Keratinocyte (primary cell): ENCODE data around the gene KRTAP10-4. TPM values are rescaled to one million over a fixed set of nuclear protein-coding genes. Genes with fewer than 3 reads are reported as not detected.

Experiments
- DNase-seq: peaks from one replicate; pipeline ENCODE4 v3.0.0-alpha.2; 2011; ENCODE audit warnings: low read depth, missing footprints, low spot score
- FAIRE-seq: peaks from 2 replicates; lab custom pipeline; 2011; peaks lifted over from hg19 to GRCh38; lab: Jason Lieb, UNC
- H2AFZ ChIP-seq: 2 replicates; pipeline ENCODE4 v1.6.0; 2012; ENCODE audit warnings: low read length, control low read depth, inconsistent platforms; ENCODE audit not compliant: control insufficient read depth
- H3K27ac ChIP-seq: 2 replicates; pipeline ENCODE4 v1.5.1; 2011; ENCODE audit warnings: low read length; ENCODE audit not compliant: control insufficient read depth, insufficient read depth
- H3K27me3 ChIP-seq: 3 replicates; pipeline ENCODE4 v1.6.0; 2011; ENCODE audit warnings: low read length; ENCODE audit not compliant: control insufficient read depth, insufficient read depth; ENCODE audit errors: extremely low read depth
- H3K36me3 ChIP-seq, 2 experiments: 2 replicates in 1 of 2; 3 replicates in 1 of 2; pipeline ENCODE4 v1.5.1; 2011; ENCODE audit warnings: low read length in 2 of 2, mild to moderate bottlenecking in 1 of 2; ENCODE audit not compliant: control insufficient read depth in 2 of 2, insufficient read depth in 2 of 2; ENCODE audit errors: extremely low read depth in 1 of 2
- H3K4me1 ChIP-seq: 3 replicates; pipeline ENCODE4 v1.5.1; 2011; ENCODE audit warnings: low read length; ENCODE audit not compliant: control insufficient read depth, insufficient read depth; ENCODE audit errors: extremely low read depth
- H3K4me2 ChIP-seq: 3 replicates; pipeline ENCODE4 v1.6.0; 2011; ENCODE audit warnings: low read depth, low read length; ENCODE audit not compliant: control insufficient read depth, insufficient read depth; ENCODE audit errors: extremely low read depth
- H3K4me3 ChIP-seq, 3 experiments: fragments of 200-600 bp in 1 of 3; sonication (generic) in 1 of 3; 2 replicates in 2 of 3; 3 replicates in 1 of 3; pipeline ENCODE4 v1.5.1; 2011 to 2016; ENCODE audit warnings: low read length in 3 of 3, mild to moderate bottlenecking in 3 of 3, control low read depth in 2 of 3, inconsistent platforms in 1 of 3, low read depth in 1 of 3, mixed read lengths in 1 of 3, mixed run types in 1 of 3, moderate library complexity in 1 of 3; ENCODE audit not compliant: control insufficient read depth in 2 of 3, insufficient read depth in 2 of 3; ENCODE audit errors: extremely low read depth in 1 of 3
- H3K79me2 ChIP-seq: 2 replicates; pipeline ENCODE4 v1.6.0; 2012; ENCODE audit warnings: low read length; ENCODE audit not compliant: control insufficient read depth, insufficient read depth
- H3K9ac ChIP-seq: 3 replicates; pipeline ENCODE4 v1.6.0; 2011; ENCODE audit warnings: low read length; ENCODE audit not compliant: control insufficient read depth, insufficient read depth; ENCODE audit errors: extremely low read depth
- H3K9me1 ChIP-seq: 3 replicates; pipeline ENCODE4 v1.6.0; 2011; ENCODE audit warnings: low read length; ENCODE audit not compliant: control insufficient read depth, insufficient read depth; ENCODE audit errors: extremely low read depth
- H3K9me3 ChIP-seq: 2 replicates; pipeline ENCODE4 v1.5.1; 2012; ENCODE audit warnings: low read depth, low read length; ENCODE audit not compliant: control insufficient read depth
- H4K20me1 ChIP-seq: 3 replicates; pipeline ENCODE4 v1.6.0; 2011; ENCODE audit warnings: low read length; ENCODE audit not compliant: control insufficient read depth, insufficient read depth; ENCODE audit errors: extremely low read depth
- CTCF ChIP-seq, 3 experiments: IDR thresholded peaks in 1 of 3; conservative IDR thresholded peaks in 1 of 3; optimal IDR thresholded peaks in 1 of 3; 2 replicates in 2 of 3; 3 replicates in 1 of 3; pipeline versions ENCODE3 to v1.5.1; 2011; ENCODE audit warnings: low read length in 3 of 3, mild to moderate bottlenecking in 3 of 3, moderate library complexity in 2 of 3, control low read depth in 1 of 3, inconsistent platforms in 1 of 3; ENCODE audit not compliant: insufficient read depth in 2 of 3; ENCODE audit errors: extremely low read depth in 1 of 3
- EZH2 ChIP-seq: IDR thresholded peaks from one replicate; pipeline ENCODE4 v1.6.1; 2012; ENCODE audit warnings: inconsistent platforms, mild to moderate bottlenecking, low read length, moderate library complexity
- dilution Hi-C: fragments of 300-500 bp; cut with MboI; formaldehyde crosslinking; loops from one replicate; pipeline ENCODE4 v1.7.0; 2020; ENCODE audit warnings: low sequenced_read_pairs; ENCODE audit not compliant: extremely low pct_ligation_motif_present
- polyA plus RNA-seq, 5 experiments: library from polyadenylated mRNA; depleted of rRNA in 3 of 5; stranded (reverse) in 3 of 5; stranded (forward) in 1 of 5; unstranded in 1 of 5; fragments of >200 nt; gene quantifications; 1 replicate in 1 of 5; 2 replicates in 3 of 5; 3 replicates in 1 of 5; pipeline versions ENCODE4 v1.2.1 to v1.2.3, GENCODE V29; 2011 to 2012; ENCODE audit warnings: missing spikeins in 2 of 5, low read depth in 1 of 5, low replicate concordance in 1 of 5

KRTAP10-4 gene
- polyA plus RNA-seq, 1 donor (not counting 4 experiments of a cell fraction or from before 2014, with no cell fraction given) = not detected

DNA sequence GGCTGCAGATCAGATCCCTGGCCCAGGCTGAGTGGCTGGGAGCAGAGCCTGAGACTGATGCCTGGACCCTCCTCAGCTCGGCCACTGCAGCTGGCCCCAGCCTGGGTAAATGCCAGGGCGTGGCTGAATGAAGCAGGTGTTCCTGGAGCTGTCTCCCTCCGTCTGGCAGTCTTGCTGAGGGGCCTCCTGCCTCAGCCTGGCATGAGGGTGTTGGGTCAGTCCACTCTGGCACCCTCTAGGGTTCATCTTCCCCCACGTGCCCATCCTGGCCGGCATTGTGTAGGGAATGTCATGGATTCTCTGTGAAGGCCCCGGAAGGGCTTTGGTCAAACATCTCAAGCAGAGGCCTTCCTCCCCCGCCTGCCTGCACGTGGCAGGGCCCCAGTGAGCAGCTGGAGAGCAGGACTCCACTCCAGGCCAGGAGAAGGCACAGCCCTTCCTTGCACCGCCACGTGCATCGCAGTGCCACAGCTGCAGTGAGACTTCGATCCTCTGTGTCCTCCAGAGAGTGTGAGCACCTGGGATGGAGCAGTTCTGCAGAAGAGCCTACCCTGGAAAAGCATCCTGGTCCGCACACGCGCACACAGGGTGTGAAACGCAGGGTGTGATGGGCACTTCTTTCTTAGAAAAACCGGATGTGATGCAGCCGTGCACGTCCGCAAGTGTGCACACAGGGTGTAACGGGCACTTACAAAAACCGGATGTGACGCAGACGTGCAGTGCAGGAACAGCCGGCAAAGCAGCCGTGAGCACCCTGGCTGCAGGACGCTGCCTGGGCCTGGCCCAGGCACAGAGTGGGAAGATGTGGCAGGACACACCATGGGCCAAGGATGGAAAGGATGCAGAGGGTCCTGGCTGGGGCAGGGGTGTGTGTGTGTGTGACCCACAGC lies 4.6 kb upstream of the KRTAP10-4 start:
- H3K36me3 ChIP-seq = no peaks in the 10 kb centered on the region

GRCh38 chr21:44569861-44570517 lies 3.5 kb upstream of the KRTAP10-4 start:
- Histone ChIP-seq H3K27me3 (no peaks in the 10 kb centered on the region), H3K4me1 (no peaks in the 10 kb centered on the region), H3K79me2 (no peaks in the 10 kb centered on the region), H3K9me3 (no peaks in the 10 kb centered on the region), H4K20me1 (no peaks in the 10 kb centered on the region), H3K27ac (no peak overlapping the region), H2AFZ (no peak overlapping the region), H3K4me3 (no peak overlapping the region), H3K9ac (no peak overlapping the region), H3K36me3 (no peaks in the 10 kb centered on the region), H3K9me1 (no peaks in the 10 kb centered on the region), H3K4me2 (no peak overlapping the region)
- DNase-seq = no peak
- dilution Hi-C loops = no loop called here
- FAIRE-seq = no peak
- TF ChIP-seq EZH2 (no peak), CTCF (optimal IDR thresholded peaks at IDR 0.05 in 1 of 3, IDR thresholded peaks at IDR 0.05 in 1 of 3, conservative IDR thresholded peaks at IDR 0.05 in 1 of 3; ENCODE audit: extremely low read depth in 1 of 3, insufficient read depth in 2 of 3, low read length in 3 of 3) (no peak)

More for the DNA sequence above, 4.6 kb upstream of the KRTAP10-4 start:
- Histone ChIP-seq H2AFZ (no peak overlapping the region), H3K79me2 (no peaks in the 10 kb centered on the region), H3K27ac (no peak overlapping the region), H3K4me1 (no peaks in the 10 kb centered on the region), H3K27me3 (no peaks in the 10 kb centered on the region), H3K9me1 (no peaks in the 10 kb centered on the region), H4K20me1 (no peaks in the 10 kb centered on the region), H3K9ac (no peak overlapping the region), H3K9me3 (no peaks in the 10 kb centered on the region), H3K4me3 (no peak overlapping the region), H3K4me2 (no peak overlapping the region)
- dilution Hi-C loops = no loop called here
- FAIRE-seq (no peak), DNase-seq (no peak)
- TF ChIP-seq CTCF (optimal IDR thresholded peaks at IDR 0.05 in 1 of 3, IDR thresholded peaks at IDR 0.05 in 1 of 3, conservative IDR thresholded peaks at IDR 0.05 in 1 of 3; ENCODE audit: extremely low read depth in 1 of 3, insufficient read depth in 2 of 3, low read length in 3 of 3) (no peak), EZH2 (no peak)
